ENCODE results near the gene GRIK1. TPM values are rescaled to one million over a fixed set of nuclear protein-coding genes. Genes with fewer than 3 reads are reported as not detected.

The GRIK1 gene
- total RNA-seq, 1 experiment from 2014 or later, result not detected

GRCh38 chr21:29719521-29719920 is 220.3 kb downstream of the GRIK1 start:
- DNase-seq (ENCODE audit: low read depth), result no peak

- peak; percentile 59 for DNase-seq (ENCODE audit: low read depth)
Measured at GRCh38 chr21:29718081-29718815, 221.5 kb downstream of the GRIK1 start.

GRCh38 chr21:29717659-29718058 is 222.1 kb downstream of the GRIK1 start:
- no peak for DNase-seq (ENCODE audit: low read depth)

GRCh38 chr21:29716753-29717152 is 223.0 kb downstream of the GRIK1 start:
- no peak for DNase-seq (ENCODE audit: low read depth)

- no peak for DNase-seq (ENCODE audit: low read depth)
Measured at GRCh38 chr21:29715089-29715488, 224.7 kb downstream of the GRIK1 start.

GRCh38 chr21:29712818-29713217 is 227.0 kb downstream of the GRIK1 start:
- DNase-seq (ENCODE audit: low read depth), result no peak

- no peak for DNase-seq (ENCODE audit: low read depth)
Measured at GRCh38 chr21:29711236-29711635, 228.6 kb downstream of the GRIK1 start.

GRCh38 chr21:29710498-29710897 is 229.3 kb downstream of the GRIK1 start:
- DNase-seq (ENCODE audit: low read depth), result no peak

- DNase-seq (ENCODE audit: low read depth), result no peak
Measured at GRCh38 chr21:29708401-29708800, 231.4 kb downstream of the GRIK1 start.

GRCh38 chr21:29704719-29705118 is 235.1 kb downstream of the GRIK1 start:
- DNase-seq (ENCODE audit: low read depth), result no peak

GRCh38 chr21:29701676-29702075 is 238.1 kb downstream of the GRIK1 start:
- no peak for DNase-seq (ENCODE audit: low read depth)

GRCh38 chr21:29697555-29698193 is 242.1 kb downstream of the GRIK1 start:
- no peak for DNase-seq (ENCODE audit: low read depth)

- DNase-seq (ENCODE audit: low read depth), result no peak
Measured at GRCh38 chr21:29696937-29697336, 242.9 kb downstream of the GRIK1 start.

GRCh38 chr21:29691616-29692491 is 247.9 kb downstream of the GRIK1 start:
- no peak for DNase-seq (ENCODE audit: low read depth)

- DNase-seq (ENCODE audit: low read depth), result no peak
Measured at GRCh38 chr21:29689753-29690152, 250.0 kb downstream of the GRIK1 start.

GRCh38 chr21:29684106-29684505 is 255.7 kb downstream of the GRIK1 start:
- DNase-seq (ENCODE audit: low read depth), result no peak

- DNase-seq (ENCODE audit: low read depth), result no peak
Measured at GRCh38 chr21:29682800-29683199, 257.0 kb downstream of the GRIK1 start.

GRCh38 chr21:29680273-29680672 is 259.5 kb downstream of the GRIK1 start:
- no peak for DNase-seq (ENCODE audit: low read depth)

- no peak for DNase-seq (ENCODE audit: low read depth)
Measured at GRCh38 chr21:29678626-29679025, 261.2 kb downstream of the GRIK1 start.

GRCh38 chr21:29677326-29677725 is 262.5 kb downstream of the GRIK1 start:
- DNase-seq (ENCODE audit: low read depth), result no peak

GRCh38 chr21:29676395-29676794 is 263.4 kb downstream of the GRIK1 start:
- no peak for DNase-seq (ENCODE audit: low read depth)

GRCh38 chr21:29675451-29675850 is 264.3 kb downstream of the GRIK1 start:
- no peak for DNase-seq (ENCODE audit: low read depth)
